ENCODE data around the gene AP1G2. TPM values are rescaled to one million over a fixed set of nuclear protein-coding genes. Genes with fewer than 3 reads are reported as not detected.
A peak's percentile ranks its signal among the peaks of the same experiment; 100 is the strongest.

AP1G2 gene
- total and polyA plus RNA-seq, 2 of the 13 experiments (the other 11 are each of a cell fraction or from before 2014, with no cell fraction given) = 96.9 to 611 TPM

GRCh38 chr14:23602181-23603095, 34.8 kb upstream of the AP1G2 start (continued):
- TF ChIP-seq, protein P1, sequence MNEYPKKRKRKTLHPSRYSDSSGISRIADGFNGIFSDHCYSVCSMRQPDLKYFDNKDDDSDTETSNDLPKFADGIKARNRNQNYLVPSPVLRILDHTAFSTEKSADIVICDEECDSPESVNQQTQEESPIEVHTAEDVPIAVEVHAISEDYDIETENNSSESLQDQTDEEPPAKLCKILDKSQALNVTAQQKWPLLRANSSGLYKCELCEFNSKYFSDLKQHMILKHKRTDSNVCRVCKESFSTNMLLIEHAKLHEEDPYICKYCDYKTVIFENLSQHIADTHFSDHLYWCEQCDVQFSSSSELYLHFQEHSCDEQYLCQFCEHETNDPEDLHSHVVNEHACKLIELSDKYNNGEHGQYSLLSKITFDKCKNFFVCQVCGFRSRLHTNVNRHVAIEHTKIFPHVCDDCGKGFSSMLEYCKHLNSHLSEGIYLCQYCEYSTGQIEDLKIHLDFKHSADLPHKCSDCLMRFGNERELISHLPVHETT (CRISPR knock-in tag; conservative IDR thresholded peaks at IDR 0.05) = peak; percentile 66; the same call in 1 of the 2 replicates
- peak; percentile 85 for TF ChIP-seq POGZ (CRISPR knock-in tag; IDR thresholded peaks at IDR 0.05)
- no peak for TF ChIP-seq HDAC6 (IDR thresholded peaks at IDR 0.05; ENCODE audit: low read depth, low read length)
- no peak for TF ChIP-seq TFDP2 (CRISPR knock-in tag; IDR thresholded peaks at IDR 0.05)
- TF ChIP-seq NR2C2 (CRISPR knock-in tag; IDR thresholded peaks at IDR 0.05; ENCODE audit: borderline replicate concordance) = peak; percentile 75
- TF ChIP-seq PHB2 (IDR thresholded peaks at IDR 0.05; ENCODE audit: partially characterized antibody) = no peak
- TF ChIP-seq, protein P2, sequence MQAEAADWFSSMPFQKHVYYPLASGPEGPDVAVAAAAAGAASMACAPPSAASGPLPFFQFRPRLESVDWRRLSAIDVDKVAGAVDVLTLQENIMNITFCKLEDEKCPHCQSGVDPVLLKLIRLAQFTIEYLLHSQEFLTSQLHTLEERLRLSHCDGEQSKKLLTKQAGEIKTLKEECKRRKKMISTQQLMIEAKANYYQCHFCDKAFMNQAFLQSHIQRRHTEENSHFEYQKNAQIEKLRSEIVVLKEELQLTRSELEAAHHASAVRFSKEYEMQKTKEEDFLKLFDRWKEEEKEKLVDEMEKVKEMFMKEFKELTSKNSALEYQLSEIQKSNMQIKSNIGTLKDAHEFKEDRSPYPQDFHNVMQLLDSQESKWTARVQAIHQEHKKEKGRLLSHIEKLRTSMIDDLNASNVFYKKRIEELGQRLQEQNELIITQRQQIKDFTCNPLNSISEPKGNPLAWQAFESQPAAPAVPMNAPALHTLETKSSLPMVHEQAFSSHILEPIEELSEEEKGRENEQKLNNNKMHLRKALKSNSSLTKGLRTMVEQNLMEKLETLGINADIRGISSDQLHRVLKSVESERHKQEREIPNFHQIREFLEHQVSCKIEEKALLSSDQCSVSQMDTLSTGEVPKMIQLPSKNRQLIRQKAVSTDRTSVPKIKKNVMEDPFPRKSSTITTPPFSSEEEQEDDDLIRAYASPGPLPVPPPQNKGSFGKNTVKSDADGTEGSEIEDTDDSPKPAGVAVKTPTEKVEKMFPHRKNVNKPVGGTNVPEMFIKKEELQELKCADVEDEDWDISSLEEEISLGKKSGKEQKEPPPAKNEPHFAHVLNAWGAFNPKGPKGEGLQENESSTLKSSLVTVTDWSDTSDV (CRISPR knock-in tag; IDR thresholded peaks at IDR 0.05) = no peak
- TF ChIP-seq ZNF549 (CRISPR knock-in tag; IDR thresholded peaks at IDR 0.05) = no peak
- TF ChIP-seq RNF219 (CRISPR knock-in tag; IDR thresholded peaks at IDR 0.05) = no peak
- TF ChIP-seq ZNF652 (CRISPR knock-in tag; IDR thresholded peaks at IDR 0.05; ENCODE audit: borderline replicate concordance, low read depth) = peak; percentile 71; the same call in 1 of the 2 replicates
- no peak for TF ChIP-seq CREB3 (CRISPR knock-in tag; IDR thresholded peaks at IDR 0.05)
- TF ChIP-seq PLSCR1 (CRISPR knock-in tag; IDR thresholded peaks at IDR 0.05; ENCODE audit: borderline replicate concordance) = no peak
- peak; percentile 57; the same call in 1 of the 2 replicates for TF ChIP-seq ATF7 (IDR thresholded peaks at IDR 0.05)
- peak; percentile 92 for TF ChIP-seq ATF7 (CRISPR knock-in tag; IDR thresholded peaks at IDR 0.05)
- TF ChIP-seq RCOR2 (CRISPR knock-in tag; IDR thresholded peaks at IDR 0.05) = peak; percentile 90
- TF ChIP-seq ZNF577 (CRISPR knock-in tag; IDR thresholded peaks at IDR 0.05; ENCODE audit: borderline replicate concordance, low read depth) = 0 out of 2 replicates have a peak, but pooled peaks have one; percentile 24
- no peak; the same call in 1 of the 2 replicates for TF ChIP-seq ZSCAN25 (CRISPR knock-in tag; IDR thresholded peaks at IDR 0.05)
- TF ChIP-seq KLF6 (CRISPR knock-in tag; IDR thresholded peaks at IDR 0.05) = peak; percentile 95
- TF ChIP-seq ZNF431 (CRISPR knock-in tag; IDR thresholded peaks at IDR 0.05; ENCODE audit: borderline replicate concordance, low read depth) = no peak
